Hepatocyte (in vitro differentiated cells): ENCODE data around the gene PEAK1.

Experiments
- CTCF ChIP-seq: fragments of 200-600 bp; sonication (generic); IDR thresholded peaks from 2 replicates; pipeline ENCODE4 v1.5.1; 2016; ENCODE audit warnings: antibody characterized with exemption, mild to moderate bottlenecking; ENCODE audit not compliant: poor library complexity
- EZH2 ChIP-seq: fragments of 200-600 bp; sonication (generic); IDR thresholded peaks from 2 replicates; pipeline ENCODE4 v1.6.1; 2016; ENCODE audit warnings: antibody characterized with exemption, mild to moderate bottlenecking, borderline replicate concordance
- EZH2phosphoT487 ChIP-seq: fragments of 200-600 bp; sonication (generic); IDR thresholded peaks from one replicate; pipeline ENCODE4 v1.6.1; 2018; ENCODE audit warnings: antibody characterized with exemption, mild to moderate bottlenecking, low read depth, moderate library complexity; ENCODE audit not compliant: unreplicated experiment, severe bottlenecking

- TF ChIP-seq CTCF: no peak
- TF ChIP-seq EZH2phosphoT487: no peak
- TF ChIP-seq EZH2: no peak
Measured at GRCh38 chr15:77111789-77112188, 308.1 kb downstream of the PEAK1 start.
